ENCODE results near the gene TMEM154.

- TF ChIP-seq CTCF (IDR thresholded peaks at IDR 0.05) (no peak), POLR2A (IDR thresholded peaks at IDR 0.05) (no peak)
Measured at GRCh38 chr4:152634110-152634760, 45.6 kb downstream of the TMEM154 start.
